IPS-18a (cell line): ENCODE measurements around the gene TENM4.

Source experiments
- H3K27ac ChIP-seq: one replicate; pipeline ENCODE4 v1.5.1; 2013; ENCODE audit warnings: low read length
- H3K27me3 ChIP-seq: one replicate; pipeline ENCODE4 v1.6.1; 2013; ENCODE audit warnings: mild to moderate bottlenecking, low read length; ENCODE audit not compliant: control insufficient read depth, insufficient read depth
- H3K36me3 ChIP-seq: one replicate; pipeline ENCODE4 v1.6.1; 2013; ENCODE audit warnings: low read depth, low read length; ENCODE audit not compliant: control insufficient read depth
- H3K4me1 ChIP-seq: one replicate; pipeline ENCODE4 v1.6.1; 2013; ENCODE audit warnings: low read depth, low read length; ENCODE audit not compliant: control insufficient read depth
- H3K4me3 ChIP-seq: one replicate; pipeline ENCODE4 v1.5.1; 2013; ENCODE audit warnings: low read length
- H3K9ac ChIP-seq: one replicate; pipeline ENCODE4 v1.6.1; 2013; ENCODE audit warnings: mild to moderate bottlenecking, low read length, moderate library complexity
- H3K9me3 ChIP-seq: one replicate; pipeline ENCODE4 v1.6.1; 2013; ENCODE audit warnings: low read depth, low read length; ENCODE audit not compliant: control insufficient read depth

The TENM4 gene

DNA sequence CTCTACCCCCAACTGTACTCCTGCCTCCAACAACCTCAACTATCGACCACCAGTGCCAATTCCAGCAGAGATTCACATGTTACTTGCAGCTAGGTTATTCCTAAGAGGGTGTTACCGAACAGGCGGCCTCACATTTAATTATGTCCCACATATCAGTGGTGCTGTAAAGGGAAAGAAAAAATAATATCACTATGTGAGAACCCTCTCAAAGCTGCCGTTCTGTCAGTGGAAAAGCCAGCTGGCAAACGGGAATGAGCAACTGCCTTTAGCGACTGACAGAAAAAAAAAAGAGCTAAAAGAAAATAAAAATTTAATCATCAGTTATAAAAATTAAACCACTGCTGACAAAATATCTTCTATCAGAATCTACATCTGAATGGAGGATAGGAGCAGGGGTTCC is 595.3 kb downstream of the TENM4 start:
- H3K36me3 ChIP-seq = no peaks in the 10 kb centered on the region
- H3K4me3 ChIP-seq = no peak overlapping the region
- H3K27me3 ChIP-seq = no peaks in the 10 kb centered on the region
- no peaks in the 10 kb centered on the region for H3K4me1 ChIP-seq
- H3K9me3 ChIP-seq = no peaks in the 10 kb centered on the region
- H3K27ac ChIP-seq = no peak overlapping the region
- no peak overlapping the region for H3K9ac ChIP-seq

- Histone ChIP-seq H3K9ac (no peak overlapping the region), H3K4me1 (no peaks in the 10 kb centered on the region), H3K27ac (no peak overlapping the region), H3K36me3 (no peaks in the 10 kb centered on the region), H3K27me3 (no peaks in the 10 kb centered on the region), H3K4me3 (no peak overlapping the region), H3K9me3 (no peaks in the 10 kb centered on the region)
Measured at GRCh38 chr11:78841456-78842060, 599.3 kb downstream of the TENM4 start.

DNA sequence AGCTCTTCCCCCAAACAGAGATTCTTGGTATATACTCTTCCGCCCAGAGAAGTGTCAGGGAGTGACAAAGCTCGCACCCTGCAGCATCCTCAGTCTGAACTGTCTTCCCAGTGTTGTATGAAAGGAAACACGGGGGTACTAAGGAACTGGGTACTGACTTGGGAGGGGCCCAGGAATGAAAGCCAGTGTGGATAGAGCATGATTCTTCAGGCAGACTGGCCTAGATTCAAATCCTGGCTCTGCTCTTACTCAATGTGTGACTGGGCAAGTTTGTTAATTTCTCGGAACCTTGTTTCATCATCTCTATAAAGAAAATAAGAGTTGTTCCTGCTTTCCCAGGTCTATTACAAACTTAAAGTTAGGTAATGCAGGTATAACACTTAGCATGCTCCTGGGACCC is 600.2 kb downstream of the TENM4 start:
- Histone ChIP-seq H3K36me3 (no peaks in the 10 kb centered on the region), H3K27me3 (no peaks in the 10 kb centered on the region), H3K9ac (no peak overlapping the region), H3K4me1 (no peaks in the 10 kb centered on the region), H3K4me3 (no peak overlapping the region), H3K27ac (no peak overlapping the region), H3K9me3 (no peaks in the 10 kb centered on the region)

GRCh38 chr11:78840200-78840599 is 600.6 kb downstream of the TENM4 start:
- Histone ChIP-seq H3K4me3 (no peak overlapping the region), H3K36me3 (no peaks in the 10 kb centered on the region), H3K27me3 (no peaks in the 10 kb centered on the region), H3K9ac (no peak overlapping the region), H3K27ac (no peak overlapping the region), H3K9me3 (no peaks in the 10 kb centered on the region), H3K4me1 (no peaks in the 10 kb centered on the region)

- Histone ChIP-seq H3K4me1 (no peaks in the 10 kb centered on the region), H3K4me3 (no peak overlapping the region), H3K27me3 (no peaks in the 10 kb centered on the region), H3K9me3 (no peaks in the 10 kb centered on the region), H3K27ac (no peak overlapping the region), H3K36me3 (no peaks in the 10 kb centered on the region), H3K9ac (no peak overlapping the region)
Measured at GRCh38 chr11:78838417-78838816, 602.4 kb downstream of the TENM4 start.

GRCh38 chr11:78835646-78836045 is 605.2 kb downstream of the TENM4 start:
- Histone ChIP-seq H3K27ac (no peak overlapping the region), H3K27me3 (no peaks in the 10 kb centered on the region), H3K9me3 (no peaks in the 10 kb centered on the region), H3K9ac (no peak overlapping the region), H3K4me1 (no peaks in the 10 kb centered on the region), H3K36me3 (no peaks in the 10 kb centered on the region), H3K4me3 (no peak overlapping the region)

DNA sequence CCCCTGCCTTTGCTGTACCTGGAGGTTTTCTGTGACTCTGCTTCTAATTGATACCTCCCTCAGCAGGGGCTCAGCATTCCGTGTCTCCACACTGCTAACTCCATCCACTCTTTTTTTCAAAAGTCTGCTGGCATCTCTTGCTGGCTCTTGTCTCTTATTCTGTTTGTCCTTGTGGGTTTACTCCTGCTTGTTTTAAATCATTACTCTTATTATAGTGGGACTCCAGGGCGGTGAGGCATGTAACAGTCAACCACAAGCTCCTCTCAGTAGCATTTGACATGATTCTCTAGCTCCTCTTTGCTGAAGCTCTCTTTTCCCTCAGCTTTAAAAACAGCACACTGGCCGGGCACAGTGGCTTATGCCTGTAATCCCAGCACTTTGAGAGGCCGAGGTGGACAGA is 605.9 kb downstream of the TENM4 start:
- no peaks in the 10 kb centered on the region for H3K27me3 ChIP-seq
- H3K9ac ChIP-seq = no peak overlapping the region
- H3K4me1 ChIP-seq = peaks cover 5% of the 10 kb centered on the region

GRCh38 chr11:78833237-78833636 is 607.6 kb downstream of the TENM4 start:
- Histone ChIP-seq H3K36me3 (no peaks in the 10 kb centered on the region), H3K9me3 (no peaks in the 10 kb centered on the region), H3K4me1 (peaks cover 5% of the 10 kb centered on the region), H3K27ac (no peak overlapping the region), H3K27me3 (no peaks in the 10 kb centered on the region), H3K9ac (no peak overlapping the region), H3K4me3 (no peak overlapping the region)

More for the DNA sequence above, 605.9 kb downstream of the TENM4 start:
- H3K27ac ChIP-seq = no peak overlapping the region
- H3K9me3 ChIP-seq = no peaks in the 10 kb centered on the region
- H3K36me3 ChIP-seq = no peaks in the 10 kb centered on the region
- H3K4me3 ChIP-seq = no peak overlapping the region

DNA sequence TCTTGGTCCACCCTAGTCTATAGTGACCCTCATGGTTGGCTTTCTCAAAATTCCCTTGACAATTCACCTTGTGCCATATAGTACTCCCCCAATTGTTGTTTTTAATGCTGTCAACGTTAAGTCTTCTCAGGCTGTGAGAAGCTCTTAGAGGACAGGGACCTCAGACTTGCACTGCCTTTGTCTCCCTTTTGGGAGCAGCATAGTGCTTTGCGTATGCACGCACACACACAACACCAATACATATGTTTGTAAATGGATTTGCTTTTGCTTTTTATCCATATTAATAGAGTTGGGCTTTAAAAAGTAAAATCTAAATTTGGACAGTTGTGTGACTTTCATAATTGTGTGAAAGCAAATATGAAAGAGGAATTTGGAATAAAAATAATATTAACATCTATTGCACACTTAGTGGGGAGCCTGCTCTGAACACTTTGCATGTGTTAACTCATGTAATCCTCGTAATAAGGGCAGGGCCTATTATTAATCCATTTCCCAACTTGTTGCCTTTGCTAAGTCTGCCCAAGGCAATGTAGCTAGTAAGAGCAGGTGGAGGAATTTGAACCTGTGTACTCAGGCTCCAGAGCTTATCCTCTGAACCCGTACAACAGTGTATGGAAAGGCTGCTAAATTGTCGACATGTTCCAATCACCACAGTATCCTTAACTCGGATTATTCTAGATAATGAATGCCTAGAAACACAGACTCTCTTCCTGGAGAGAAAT is 608.4 kb downstream of the TENM4 start:
- Histone ChIP-seq H3K4me3 (no peak overlapping the region), H3K9me3 (no peaks in the 10 kb centered on the region), H3K27me3 (no peaks in the 10 kb centered on the region), H3K27ac (no peak overlapping the region), H3K4me1 (peaks cover 5% of the 10 kb centered on the region), H3K9ac (no peak overlapping the region), H3K36me3 (no peaks in the 10 kb centered on the region)

DNA sequence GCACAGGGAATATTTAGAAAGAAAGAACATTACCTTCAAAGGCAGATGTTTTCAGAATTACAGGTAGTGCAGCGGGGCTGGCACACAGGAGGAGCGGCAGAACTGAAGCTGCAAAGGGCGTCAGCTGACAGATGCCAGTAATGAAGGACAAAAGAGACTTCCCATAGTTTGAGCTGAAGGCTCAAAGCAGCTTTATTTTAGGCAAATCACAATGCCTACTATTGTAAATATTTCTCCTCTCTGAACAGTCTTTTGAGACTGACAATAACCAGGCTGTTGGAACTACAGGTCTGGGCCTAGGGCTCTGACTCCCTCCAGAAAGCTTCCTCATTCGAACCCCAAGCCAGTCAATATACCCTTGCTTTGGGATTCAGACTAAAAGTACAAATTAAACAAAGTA is 609.3 kb downstream of the TENM4 start:
- peaks cover 5% of the 10 kb centered on the region for H3K4me1 ChIP-seq
- no peaks in the 10 kb centered on the region for H3K36me3 ChIP-seq
- no peak overlapping the region for H3K9ac ChIP-seq
- no peak overlapping the region for H3K4me3 ChIP-seq
- no peaks in the 10 kb centered on the region for H3K27me3 ChIP-seq
- no peaks in the 10 kb centered on the region for H3K9me3 ChIP-seq
- H3K27ac ChIP-seq = no peak overlapping the region

- Histone ChIP-seq H3K27me3 (no peaks in the 10 kb centered on the region), H3K4me1 (peaks cover 10% of the 10 kb centered on the region), H3K4me3 (no peak overlapping the region)
Measured at GRCh38 chr11:78830277-78830819, 610.5 kb downstream of the TENM4 start.

GRCh38 chr11:78829146-78829545 is 611.7 kb downstream of the TENM4 start:
- H3K27ac ChIP-seq = no peak overlapping the region

More at GRCh38 chr11:78830277-78830819, 610.5 kb downstream of the TENM4 start:
- Histone ChIP-seq H3K9ac (no peak overlapping the region), H3K9me3 (no peaks in the 10 kb centered on the region), H3K36me3 (no peaks in the 10 kb centered on the region), H3K27ac (no peak overlapping the region)

More at GRCh38 chr11:78829146-78829545, 611.7 kb downstream of the TENM4 start:
- H3K36me3 ChIP-seq = no peaks in the 10 kb centered on the region
- H3K9me3 ChIP-seq = no peaks in the 10 kb centered on the region
- H3K9ac ChIP-seq = no peak overlapping the region
- H3K4me1 ChIP-seq = peaks cover 12% of the 10 kb centered on the region
- no peaks in the 10 kb centered on the region for H3K27me3 ChIP-seq
- no peak overlapping the region for H3K4me3 ChIP-seq
